T47D (cell line): ENCODE data around the gene RIMS4.

Experiments used
- DNase-seq, 2 experiments: peaks; one replicate each; pipeline versions ENCODE4 v3.0.0 to v3.0.0-alpha.2; 2011 to 2012; ENCODE audit warnings: low read depth in 1 of 2, low spot score in 1 of 2
- JUND ChIP-seq: IDR thresholded peaks from 2 replicates; pipeline ENCODE4 v1.6.1; 2012; ENCODE audit warnings: low read depth
- in situ Hi-C: cut with HindIII; loops from 2 replicates; pipeline ENCODE4 v1.10.0; 2016; ENCODE audit warnings: low sequenced_read_pairs, low pct_unique_long_range_greater_than_20kb

Gene RIMS4

GRCh38 chr20:44709380-44709779 is 101.0 kb downstream of the RIMS4 start:
- DNase-seq = no peak
- no peak for TF ChIP-seq JUND
- in situ Hi-C loops = no loop called here

GRCh38 chr20:44707018-44707579 is 103.2 kb downstream of the RIMS4 start:
- TF ChIP-seq JUND = no peak
- in situ Hi-C loops = no loop called here
- DNase-seq = no peak

GRCh38 chr20:44706301-44707017 is 103.9 kb downstream of the RIMS4 start:
- no peak for TF ChIP-seq JUND
- in situ Hi-C loops = no loop called here
- DNase-seq = no peak

- in situ Hi-C loops = no loop called here
- no peak for TF ChIP-seq JUND
- DNase-seq = no peak
These were observed 104.8 kb downstream of the RIMS4 start for GRCh38 chr20:44705364-44706094.

- no peak for DNase-seq
- in situ Hi-C loops = no loop called here
- TF ChIP-seq JUND = no peak
These were observed 105.8 kb downstream of the RIMS4 start for GRCh38 chr20:44704551-44704971.

- no peak for DNase-seq
- in situ Hi-C loops = no loop called here
- no peak for TF ChIP-seq JUND
These were observed 106.3 kb downstream of the RIMS4 start for GRCh38 chr20:44703956-44704488.

- DNase-seq = no peak
- TF ChIP-seq JUND = no peak
- in situ Hi-C loops = no loop called here
These were observed 107.0 kb downstream of the RIMS4 start for GRCh38 chr20:44703183-44703925.

- no peak for TF ChIP-seq JUND
- in situ Hi-C loops = no loop called here
- no peak for DNase-seq
These were observed 107.6 kb downstream of the RIMS4 start for GRCh38 chr20:44702776-44703175.

- DNase-seq = no peak
- no peak for TF ChIP-seq JUND
- in situ Hi-C loops = no loop called here
These were observed 108.5 kb downstream of the RIMS4 start for GRCh38 chr20:44701858-44702256.
